HG02884 (cell line): ENCODE results near the gene KCNF1.

ENCODE experiments used
- ATAC-seq: cut with Tn5 transposase; IDR thresholded peaks from one replicate; pipeline ENCODE4 v1.9.1; 2021; ENCODE audit warnings: mild to moderate bottlenecking, moderate library complexity; ENCODE audit not compliant: unreplicated experiment

The KCNF1 gene

DNA sequence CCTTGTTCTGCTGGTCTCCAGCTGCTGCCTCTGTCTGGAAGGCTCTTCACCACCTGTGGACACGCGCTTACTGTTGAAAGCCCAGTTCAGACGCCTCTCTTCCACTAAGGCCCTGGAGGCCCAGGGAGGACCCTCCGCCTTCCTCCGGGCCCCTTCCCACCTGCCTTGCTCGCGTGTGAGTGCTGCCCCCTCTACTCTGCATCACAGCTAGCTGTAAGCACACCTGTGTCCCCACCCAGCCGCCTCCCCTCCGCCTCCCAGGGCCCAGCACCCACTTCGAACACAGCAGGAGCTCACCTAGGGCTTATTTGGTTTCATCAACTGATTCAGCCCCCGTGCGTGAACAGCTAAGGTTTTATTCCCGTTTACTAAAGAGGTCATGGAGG, 49.7 kb downstream of the KCNF1 start:
- ATAC-seq = no peak

DNA sequence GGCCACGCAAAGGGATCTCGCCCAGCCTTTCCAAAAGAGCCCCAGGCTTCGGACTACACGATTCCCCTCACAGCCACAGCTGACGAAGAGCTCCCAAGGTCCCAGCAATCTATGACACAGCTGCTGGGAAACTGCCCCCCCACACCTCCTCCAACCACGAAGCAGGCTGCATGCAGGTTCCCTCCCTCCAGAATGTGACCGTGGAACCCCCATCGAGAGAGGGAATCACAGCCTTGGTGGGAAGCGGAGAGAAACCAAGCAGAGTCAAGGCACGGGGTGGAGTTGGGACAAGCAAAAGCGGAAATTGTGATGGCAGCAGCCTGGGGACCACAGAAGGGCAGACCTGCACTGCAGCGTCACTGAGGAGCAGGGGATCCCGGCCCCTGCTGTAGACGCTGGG, 50.3 kb downstream of the KCNF1 start:
- ATAC-seq = no peak

DNA sequence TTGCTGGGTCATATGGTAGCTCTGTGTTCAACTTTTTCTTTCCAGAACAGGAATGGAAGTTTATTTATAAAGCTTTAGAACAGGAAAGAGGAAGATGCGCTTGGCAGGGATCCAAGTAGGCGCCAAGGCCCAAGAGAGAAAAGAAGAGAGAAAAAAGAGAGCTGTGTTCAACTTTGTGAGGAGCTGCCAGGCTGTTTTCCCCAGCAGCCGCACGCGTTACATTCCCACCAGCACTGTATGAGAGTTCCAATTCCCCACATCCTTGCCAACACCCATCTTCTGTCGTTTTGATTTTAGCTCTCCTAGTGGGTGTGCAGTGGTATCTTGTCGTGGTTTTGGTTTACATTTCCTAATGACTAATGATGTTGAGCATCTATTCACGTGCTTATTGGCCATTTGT, 51.4 kb downstream of the KCNF1 start:
- no peak for ATAC-seq
